ENCODE measurements around the gene RAC3.

DNA sequence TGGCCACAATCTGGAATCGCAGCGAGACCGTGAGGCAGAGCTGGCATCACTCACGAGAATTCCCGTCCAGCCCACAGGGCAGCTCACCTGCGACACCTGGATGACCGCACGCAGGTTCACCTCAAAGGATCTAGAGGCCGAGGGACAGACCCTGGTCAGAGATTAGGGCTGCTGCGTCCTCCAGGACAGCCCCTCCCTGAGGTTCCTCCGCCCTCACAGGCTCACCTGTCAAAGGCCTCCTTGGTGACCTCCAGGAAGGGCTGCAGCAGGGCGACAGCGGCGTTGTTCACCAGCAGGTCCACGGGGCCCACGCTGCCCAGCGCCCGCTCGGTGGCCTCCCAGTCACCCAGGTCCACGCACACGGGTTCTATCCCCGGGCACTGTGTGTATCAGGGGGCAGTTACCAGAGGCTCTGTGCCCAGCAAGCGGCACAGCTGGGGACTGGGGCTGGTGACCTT lies 5.2 kb downstream of the RAC3 start:
- no peak for TF ChIP-seq POLR2A (IDR thresholded peaks at IDR 0.05)
- TF ChIP-seq, protein P1, sequence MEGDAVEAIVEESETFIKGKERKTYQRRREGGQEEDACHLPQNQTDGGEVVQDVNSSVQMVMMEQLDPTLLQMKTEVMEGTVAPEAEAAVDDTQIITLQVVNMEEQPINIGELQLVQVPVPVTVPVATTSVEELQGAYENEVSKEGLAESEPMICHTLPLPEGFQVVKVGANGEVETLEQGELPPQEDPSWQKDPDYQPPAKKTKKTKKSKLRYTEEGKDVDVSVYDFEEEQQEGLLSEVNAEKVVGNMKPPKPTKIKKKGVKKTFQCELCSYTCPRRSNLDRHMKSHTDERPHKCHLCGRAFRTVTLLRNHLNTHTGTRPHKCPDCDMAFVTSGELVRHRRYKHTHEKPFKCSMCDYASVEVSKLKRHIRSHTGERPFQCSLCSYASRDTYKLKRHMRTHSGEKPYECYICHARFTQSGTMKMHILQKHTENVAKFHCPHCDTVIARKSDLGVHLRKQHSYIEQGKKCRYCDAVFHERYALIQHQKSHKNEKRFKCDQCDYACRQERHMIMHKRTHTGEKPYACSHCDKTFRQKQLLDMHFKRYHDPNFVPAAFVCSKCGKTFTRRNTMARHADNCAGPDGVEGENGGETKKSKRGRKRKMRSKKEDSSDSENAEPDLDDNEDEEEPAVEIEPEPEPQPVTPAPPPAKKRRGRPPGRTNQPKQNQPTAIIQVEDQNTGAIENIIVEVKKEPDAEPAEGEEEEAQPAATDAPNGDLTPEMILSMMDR (IDR thresholded peaks at IDR 0.05): no peak
- no peak for TF ChIP-seq EP300 (IDR thresholded peaks at IDR 0.05)
